Measurements from ENCODE around the gene ULK4.

ULK4 gene

DNA sequence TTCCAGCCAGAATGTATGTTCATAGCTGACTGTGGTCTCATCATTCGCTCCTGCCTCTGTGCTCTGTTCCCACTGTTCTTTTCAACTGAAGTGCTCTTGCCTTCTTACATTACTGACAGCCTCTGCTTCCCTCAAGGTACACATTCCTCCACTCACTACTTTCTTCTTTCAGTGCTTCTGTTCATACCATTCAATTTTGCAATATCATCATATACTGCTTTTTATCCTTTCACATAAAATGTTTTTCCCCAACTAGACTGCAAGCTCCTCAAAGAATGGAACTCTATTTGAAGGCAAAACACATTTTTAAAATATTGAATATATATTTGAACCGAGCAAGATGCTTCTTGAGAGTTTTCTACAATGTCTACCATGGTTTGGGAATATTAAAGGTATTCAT lies 471.5 kb downstream of the ULK4 start:
- FAIRE-seq (no peak), DNase-seq (ENCODE audit: insufficient read length, low spot score) (no peak)
- TF ChIP-seq POLR2A (IDR thresholded peaks at IDR 0.05; ENCODE audit: low read depth, low read length), result no peak
- TF ChIP-seq SPI1 (IDR thresholded peaks at IDR 0.05; ENCODE audit: low read depth, low read length), result no peak
- no peak for TF ChIP-seq POLR2AphosphoS5 (IDR thresholded peaks at IDR 0.05; ENCODE audit: low read depth, low read length)
- no peak for TF ChIP-seq POU2F2 (IDR thresholded peaks at IDR 0.05; ENCODE audit: low read depth, low read length)
- no peak for TF ChIP-seq PAX5 (IDR thresholded peaks at IDR 0.05; ENCODE audit: insufficient read depth, low read length, severe bottlenecking)
- TF ChIP-seq TAF1 (IDR thresholded peaks at IDR 0.05; ENCODE audit: low read depth, low read length), result no peak

- DNase-seq (ENCODE audit: insufficient read length, low spot score), result no peak
- TF ChIP-seq POU2F2 (IDR thresholded peaks at IDR 0.05; ENCODE audit: low read depth, low read length), result no peak
- no peak for TF ChIP-seq TAF1 (IDR thresholded peaks at IDR 0.05; ENCODE audit: low read depth, low read length)
- no peak for TF ChIP-seq SPI1 (IDR thresholded peaks at IDR 0.05; ENCODE audit: low read depth, low read length)
- TF ChIP-seq POLR2A (IDR thresholded peaks at IDR 0.05; ENCODE audit: low read depth, low read length), result no peak
- no peak for TF ChIP-seq POLR2AphosphoS5 (IDR thresholded peaks at IDR 0.05; ENCODE audit: low read depth, low read length)
- TF ChIP-seq PAX5 (IDR thresholded peaks at IDR 0.05; ENCODE audit: insufficient read depth, low read length, severe bottlenecking), result no peak
- FAIRE-seq, result no peak
Measured at GRCh38 chr3:41489231-41489630, 472.7 kb downstream of the ULK4 start.

- TF ChIP-seq POLR2AphosphoS5 (IDR thresholded peaks at IDR 0.05; ENCODE audit: low read depth, low read length) (no peak), POU2F2 (IDR thresholded peaks at IDR 0.05; ENCODE audit: low read depth, low read length) (no peak), PAX5 (IDR thresholded peaks at IDR 0.05; ENCODE audit: insufficient read depth, low read length, severe bottlenecking) (no peak), POLR2A (IDR thresholded peaks at IDR 0.05; ENCODE audit: low read depth, low read length) (no peak), TAF1 (IDR thresholded peaks at IDR 0.05; ENCODE audit: low read depth, low read length) (no peak), SPI1 (IDR thresholded peaks at IDR 0.05; ENCODE audit: low read depth, low read length) (no peak)
- FAIRE-seq (no peak), DNase-seq (ENCODE audit: insufficient read length, low spot score) (no peak)
Measured at GRCh38 chr3:41488501-41488900, 473.4 kb downstream of the ULK4 start.

GRCh38 chr3:41485484-41485883 lies 476.4 kb downstream of the ULK4 start:
- TF ChIP-seq PAX5 (IDR thresholded peaks at IDR 0.05; ENCODE audit: insufficient read depth, low read length, severe bottlenecking) (no peak), POLR2A (IDR thresholded peaks at IDR 0.05; ENCODE audit: low read depth, low read length) (no peak), TAF1 (IDR thresholded peaks at IDR 0.05; ENCODE audit: low read depth, low read length) (no peak), POU2F2 (IDR thresholded peaks at IDR 0.05; ENCODE audit: low read depth, low read length) (no peak), SPI1 (IDR thresholded peaks at IDR 0.05; ENCODE audit: low read depth, low read length) (no peak), POLR2AphosphoS5 (IDR thresholded peaks at IDR 0.05; ENCODE audit: low read depth, low read length) (no peak)
- no peak for FAIRE-seq
- DNase-seq (ENCODE audit: insufficient read length, low spot score), result no peak

DNA sequence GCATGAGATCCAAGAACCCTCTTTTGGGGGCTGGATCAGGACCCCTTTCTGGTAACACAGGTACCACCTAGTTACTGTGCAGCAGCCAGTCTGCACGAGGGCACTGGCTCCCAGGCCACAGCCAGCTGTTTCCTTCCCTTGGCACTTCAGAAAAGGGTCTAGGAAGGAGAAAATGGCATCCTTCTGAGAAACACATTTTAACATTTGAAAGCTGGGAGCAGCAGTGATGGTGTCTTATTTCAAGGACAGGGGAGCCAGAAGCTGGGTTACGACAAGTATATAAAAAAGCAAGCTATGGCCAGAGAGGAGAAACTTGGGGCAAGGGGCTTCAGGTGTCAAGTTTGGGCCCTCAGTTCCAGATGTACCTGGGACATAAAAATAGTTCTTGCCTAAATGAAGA lies 479.8 kb downstream of the ULK4 start:
- DNase-seq (ENCODE audit: insufficient read length, low spot score), result no peak
- no peak for FAIRE-seq
- TF ChIP-seq PAX5 (IDR thresholded peaks at IDR 0.05; ENCODE audit: insufficient read depth, low read length, severe bottlenecking), result no peak
- no peak for TF ChIP-seq POLR2AphosphoS5 (IDR thresholded peaks at IDR 0.05; ENCODE audit: low read depth, low read length)
- TF ChIP-seq POU2F2 (IDR thresholded peaks at IDR 0.05; ENCODE audit: low read depth, low read length), result no peak
- TF ChIP-seq POLR2A (IDR thresholded peaks at IDR 0.05; ENCODE audit: low read depth, low read length), result no peak
- TF ChIP-seq TAF1 (IDR thresholded peaks at IDR 0.05; ENCODE audit: low read depth, low read length), result no peak
- TF ChIP-seq SPI1 (IDR thresholded peaks at IDR 0.05; ENCODE audit: low read depth, low read length), result no peak

DNA sequence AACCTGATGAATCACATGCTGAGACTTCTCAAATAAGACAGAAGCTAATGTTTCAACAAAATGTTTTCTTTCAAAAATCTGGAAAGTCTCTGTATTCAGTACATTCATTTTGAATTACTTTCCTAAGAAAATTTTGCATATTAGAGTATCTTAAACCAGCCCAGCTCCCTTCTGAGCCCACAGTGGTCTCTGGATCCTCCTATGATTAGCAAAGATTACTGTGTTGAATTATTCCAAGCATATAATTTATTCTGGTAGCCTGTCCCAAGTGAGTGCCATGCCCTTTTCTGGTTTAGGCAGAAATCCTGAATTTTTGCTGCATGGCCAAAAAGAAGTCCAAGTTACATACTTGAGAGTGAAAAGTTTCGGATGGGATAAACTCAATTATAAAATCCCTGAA lies 483.6 kb downstream of the ULK4 start:
- DNase-seq (ENCODE audit: insufficient read length, low spot score) (no peak), FAIRE-seq (no peak)
- TF ChIP-seq TAF1 (IDR thresholded peaks at IDR 0.05; ENCODE audit: low read depth, low read length), result no peak
- no peak for TF ChIP-seq POU2F2 (IDR thresholded peaks at IDR 0.05; ENCODE audit: low read depth, low read length)
- no peak for TF ChIP-seq POLR2AphosphoS5 (IDR thresholded peaks at IDR 0.05; ENCODE audit: low read depth, low read length)
- no peak for TF ChIP-seq PAX5 (IDR thresholded peaks at IDR 0.05; ENCODE audit: insufficient read depth, low read length, severe bottlenecking)
- TF ChIP-seq SPI1 (IDR thresholded peaks at IDR 0.05; ENCODE audit: low read depth, low read length), result no peak
- TF ChIP-seq POLR2A (IDR thresholded peaks at IDR 0.05; ENCODE audit: low read depth, low read length), result no peak

- TF ChIP-seq PAX5 (IDR thresholded peaks at IDR 0.05; ENCODE audit: insufficient read depth, low read length, severe bottlenecking) (no peak), SPI1 (IDR thresholded peaks at IDR 0.05; ENCODE audit: low read depth, low read length) (no peak), POLR2A (IDR thresholded peaks at IDR 0.05; ENCODE audit: low read depth, low read length) (no peak), TAF1 (IDR thresholded peaks at IDR 0.05; ENCODE audit: low read depth, low read length) (no peak), POU2F2 (IDR thresholded peaks at IDR 0.05; ENCODE audit: low read depth, low read length) (no peak), POLR2AphosphoS5 (IDR thresholded peaks at IDR 0.05; ENCODE audit: low read depth, low read length) (no peak)
- FAIRE-seq (no peak), DNase-seq (ENCODE audit: insufficient read length, low spot score) (no peak)
Measured at GRCh38 chr3:41477399-41478014, 484.4 kb downstream of the ULK4 start.

DNA sequence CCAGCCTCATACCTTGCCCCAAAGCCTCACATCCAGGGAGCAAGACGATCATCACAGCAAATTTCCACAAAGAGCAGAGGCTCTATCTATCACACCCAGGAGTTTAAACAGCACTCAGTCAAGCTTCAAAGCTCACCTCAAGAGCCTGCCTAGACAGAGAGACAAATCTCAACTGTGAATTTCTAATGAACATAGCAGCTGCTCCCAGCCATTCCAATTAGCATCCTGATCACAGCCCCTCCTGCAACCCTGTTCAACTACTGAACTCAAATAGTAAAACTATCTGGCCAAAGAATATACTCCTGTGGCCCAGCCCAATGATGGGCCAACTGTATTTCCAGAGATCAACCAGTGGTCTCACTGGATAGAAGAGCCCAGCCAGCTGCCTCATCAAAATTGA lies 492.8 kb downstream of the ULK4 start:
- no peak for DNase-seq (ENCODE audit: insufficient read length, low spot score)
- no peak for FAIRE-seq
- no peak for TF ChIP-seq POLR2AphosphoS5 (IDR thresholded peaks at IDR 0.05; ENCODE audit: low read depth, low read length)
- TF ChIP-seq PAX5 (IDR thresholded peaks at IDR 0.05; ENCODE audit: insufficient read depth, low read length, severe bottlenecking), result no peak
- no peak for TF ChIP-seq POU2F2 (IDR thresholded peaks at IDR 0.05; ENCODE audit: low read depth, low read length)
- no peak for TF ChIP-seq TAF1 (IDR thresholded peaks at IDR 0.05; ENCODE audit: low read depth, low read length)
- TF ChIP-seq SPI1 (IDR thresholded peaks at IDR 0.05; ENCODE audit: low read depth, low read length), result no peak

- DNase-seq (ENCODE audit: insufficient read length, low spot score) (no peak), FAIRE-seq (no peak)
- no peak for TF ChIP-seq SPI1 (IDR thresholded peaks at IDR 0.05; ENCODE audit: low read depth, low read length)
- no peak for TF ChIP-seq TAF1 (IDR thresholded peaks at IDR 0.05; ENCODE audit: low read depth, low read length)
- no peak for TF ChIP-seq POU2F2 (IDR thresholded peaks at IDR 0.05; ENCODE audit: low read depth, low read length)
- no peak for TF ChIP-seq POLR2A (IDR thresholded peaks at IDR 0.05; ENCODE audit: low read depth, low read length)
Measured at GRCh38 chr3:41467481-41467880, 494.4 kb downstream of the ULK4 start.

DNA sequence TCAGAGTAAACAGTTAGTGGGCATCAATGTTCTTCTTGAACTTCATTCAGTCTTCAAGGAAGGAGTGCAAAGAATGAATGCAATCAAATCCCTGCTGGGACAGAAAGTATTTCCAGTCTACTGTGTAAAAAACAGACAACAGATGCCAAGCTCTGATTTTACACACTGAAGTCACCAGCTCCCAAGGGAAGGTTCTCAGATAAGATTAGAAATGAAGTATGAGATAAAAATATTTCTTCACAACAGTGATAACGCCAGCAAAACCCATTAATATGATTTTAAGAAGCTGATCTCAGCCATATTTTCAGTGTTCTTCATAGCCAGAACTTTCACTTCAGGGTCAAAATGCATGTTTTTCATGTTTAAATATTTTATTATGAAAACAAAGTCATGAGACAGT lies 497.0 kb downstream of the ULK4 start:
- FAIRE-seq, result no peak
- no peak for DNase-seq (ENCODE audit: insufficient read length, low spot score)
- no peak for TF ChIP-seq PAX5 (IDR thresholded peaks at IDR 0.05; ENCODE audit: insufficient read depth, low read length, severe bottlenecking)
- TF ChIP-seq POLR2AphosphoS5 (IDR thresholded peaks at IDR 0.05; ENCODE audit: low read depth, low read length), result no peak
- TF ChIP-seq TAF1 (IDR thresholded peaks at IDR 0.05; ENCODE audit: low read depth, low read length), result no peak
- no peak for TF ChIP-seq POLR2A (IDR thresholded peaks at IDR 0.05; ENCODE audit: low read depth, low read length)
- no peak for TF ChIP-seq POU2F2 (IDR thresholded peaks at IDR 0.05; ENCODE audit: low read depth, low read length)

All from GM12891 (cell line).